HL-60 (cell line): ENCODE measurements around the gene ZNF691.
"Not testable (repeated sequence)": the region's sequence is repeated elsewhere in the genome, so short reads cannot be mapped to it uniquely, and the experiment has no call there.

Experiments
- CTCF ChIP-seq: IDR thresholded peaks from one replicate; pipeline ENCODE4 v1.5.1; 2011; ENCODE audit warnings: low read length, control low read depth, inconsistent platforms; ENCODE audit not compliant: insufficient read depth
- GABPA ChIP-seq: IDR thresholded peaks from 2 replicates; pipeline ENCODE4 v1.6.1; 2012; ENCODE audit warnings: low read depth
- POLR2AphosphoS5 ChIP-seq: IDR thresholded peaks from 2 replicates; pipeline ENCODE4 v1.6.1; 2012; ENCODE audit warnings: low read depth
- REST ChIP-seq: IDR thresholded peaks from 2 replicates; pipeline ENCODE4 v1.6.1; 2012; ENCODE audit warnings: low read depth; ENCODE audit not compliant: insufficient replicate concordance
- SPI1 ChIP-seq: IDR thresholded peaks from 2 replicates; pipeline ENCODE4 v1.6.1; 2012; ENCODE audit warnings: low read depth, mild to moderate bottlenecking, borderline replicate concordance

GRCh38 chr1:42868466-42868865 is 22.1 kb downstream of the ZNF691 start:
- TF ChIP-seq CTCF, GABPA, REST, POLR2AphosphoS5, SPI1: not testable (repeated sequence)
